Measurements from ENCODE around the gene NFATC3.
"Not testable (repeated sequence)": the region's sequence is repeated elsewhere in the genome, so short reads cannot be mapped to it uniquely, and the experiment has no call there.

Gene NFATC3

DNA sequence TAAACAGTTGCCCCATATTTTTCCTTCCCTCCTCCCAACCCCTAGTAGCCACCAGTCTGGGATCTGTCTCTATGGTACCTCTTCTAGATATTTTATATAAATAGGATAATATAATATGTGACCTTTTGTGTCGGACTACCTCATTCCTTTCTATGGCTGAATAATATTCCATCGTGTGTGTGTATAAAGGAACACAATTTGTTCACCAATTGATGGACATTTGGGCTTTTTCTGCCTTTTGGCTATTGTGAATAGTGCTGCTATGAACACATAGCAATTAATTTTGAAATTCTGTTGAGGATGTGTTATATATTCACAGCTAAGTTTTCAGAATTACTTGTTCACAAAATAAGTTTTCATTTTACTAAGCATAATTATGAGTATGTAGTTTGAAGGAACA is 2.5 kb downstream of the NFATC3 start:
- FAIRE-seq (no peak), DNase-seq (ENCODE audit: extremely low spot score, insufficient read length, low read depth) (no peak)

DNA sequence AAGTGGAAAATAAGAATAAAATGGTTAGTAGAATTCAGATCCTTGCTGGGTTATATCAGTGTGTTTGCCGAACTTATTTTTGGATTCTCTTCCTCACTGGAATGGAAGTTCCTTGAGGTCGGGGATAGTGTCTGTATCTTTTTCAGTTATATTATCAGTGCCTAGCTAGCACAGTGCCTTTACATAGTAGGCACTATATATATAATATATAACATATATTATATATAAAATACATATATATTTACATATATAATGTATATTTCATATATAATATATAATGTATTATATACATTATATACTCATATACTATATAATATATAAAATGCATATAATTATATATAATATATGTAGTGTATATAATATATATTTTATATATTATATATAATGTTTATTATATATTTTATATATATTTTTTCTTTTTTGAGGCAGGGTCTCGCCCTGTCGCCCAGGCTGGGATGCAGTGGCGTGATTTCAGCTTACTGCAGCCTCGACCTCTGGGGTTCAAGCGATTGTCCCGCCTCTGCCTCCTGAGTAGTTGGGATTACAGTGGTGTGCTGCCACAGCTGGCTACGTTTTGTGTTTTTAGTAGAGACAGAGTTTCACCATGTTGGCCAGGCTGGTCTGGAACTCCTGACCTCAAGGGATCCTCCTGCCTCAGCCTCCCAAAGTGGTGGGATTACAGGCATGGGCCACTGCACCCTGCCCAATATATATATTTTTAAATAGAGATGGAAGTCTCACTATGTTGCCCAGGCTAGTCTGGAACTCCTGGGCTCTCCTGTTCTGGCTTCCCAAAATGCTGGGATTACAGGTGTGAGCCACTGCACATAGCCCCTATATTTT is 3.2 kb downstream of the NFATC3 start:
- FAIRE-seq (no peak), DNase-seq (ENCODE audit: extremely low spot score, insufficient read length, low read depth) (no peak)

DNA sequence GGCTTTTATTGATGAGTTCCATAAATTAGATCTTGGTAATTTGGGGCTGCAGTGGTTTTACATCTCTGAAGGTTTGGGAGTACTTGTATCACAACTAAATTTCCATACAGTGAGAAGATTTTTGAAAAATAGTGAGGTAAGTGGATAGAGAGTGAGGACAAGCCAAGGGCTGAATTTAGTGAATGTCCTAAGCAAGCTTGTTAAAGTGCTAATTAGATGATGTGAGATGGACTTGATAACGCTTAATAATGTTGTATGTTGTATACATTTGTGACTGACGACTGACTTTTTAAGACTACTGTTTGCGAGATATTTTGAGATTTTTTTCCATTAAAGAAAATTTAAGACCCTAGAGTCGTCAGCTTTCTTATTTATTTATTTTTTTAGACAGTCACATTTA is 3.9 kb downstream of the NFATC3 start:
- DNase-seq (ENCODE audit: extremely low spot score, insufficient read length, low read depth) (no peak), FAIRE-seq (no peak)

DNA sequence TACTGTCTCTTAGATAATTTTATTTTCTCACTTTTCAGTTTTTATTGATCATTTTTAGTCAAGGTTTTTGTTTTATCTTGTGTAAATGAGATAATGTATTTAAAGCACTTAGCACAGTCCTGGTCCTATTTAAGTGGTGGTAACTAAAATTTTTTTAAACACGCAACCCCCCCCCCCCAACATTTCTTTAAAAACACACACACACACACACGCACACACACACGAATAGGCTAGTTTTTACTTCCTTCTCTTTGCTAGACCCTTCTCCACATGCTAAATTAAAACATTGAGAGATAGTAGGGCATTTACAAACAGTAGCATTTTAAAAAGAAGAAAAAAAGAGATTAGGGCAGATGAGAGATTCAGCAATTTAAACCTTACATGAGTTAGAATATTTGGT is 5.0 kb downstream of the NFATC3 start:
- no peak for FAIRE-seq
- DNase-seq (ENCODE audit: extremely low spot score, insufficient read length, low read depth): no peak

DNA sequence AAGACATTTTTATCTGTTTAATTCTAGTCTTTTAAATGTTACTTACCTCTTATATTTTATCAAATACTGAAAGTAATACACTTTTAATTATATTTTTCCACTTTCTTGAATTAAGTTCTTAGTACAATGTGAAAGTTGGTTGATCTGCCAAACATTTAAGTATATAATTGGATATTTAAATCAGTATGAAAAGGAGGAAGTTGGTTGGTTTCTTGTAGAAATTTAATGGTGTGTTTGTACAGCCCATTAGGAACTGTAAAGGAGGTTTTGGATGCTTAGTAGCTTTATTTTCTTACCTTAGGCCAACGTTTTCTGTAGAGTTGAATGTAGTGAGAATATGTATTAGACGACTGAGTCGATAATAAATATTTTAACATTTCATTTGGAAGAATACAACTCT is 5.4 kb downstream of the NFATC3 start:
- FAIRE-seq: no peak
- no peak for DNase-seq (ENCODE audit: extremely low spot score, insufficient read length, low read depth)

DNA sequence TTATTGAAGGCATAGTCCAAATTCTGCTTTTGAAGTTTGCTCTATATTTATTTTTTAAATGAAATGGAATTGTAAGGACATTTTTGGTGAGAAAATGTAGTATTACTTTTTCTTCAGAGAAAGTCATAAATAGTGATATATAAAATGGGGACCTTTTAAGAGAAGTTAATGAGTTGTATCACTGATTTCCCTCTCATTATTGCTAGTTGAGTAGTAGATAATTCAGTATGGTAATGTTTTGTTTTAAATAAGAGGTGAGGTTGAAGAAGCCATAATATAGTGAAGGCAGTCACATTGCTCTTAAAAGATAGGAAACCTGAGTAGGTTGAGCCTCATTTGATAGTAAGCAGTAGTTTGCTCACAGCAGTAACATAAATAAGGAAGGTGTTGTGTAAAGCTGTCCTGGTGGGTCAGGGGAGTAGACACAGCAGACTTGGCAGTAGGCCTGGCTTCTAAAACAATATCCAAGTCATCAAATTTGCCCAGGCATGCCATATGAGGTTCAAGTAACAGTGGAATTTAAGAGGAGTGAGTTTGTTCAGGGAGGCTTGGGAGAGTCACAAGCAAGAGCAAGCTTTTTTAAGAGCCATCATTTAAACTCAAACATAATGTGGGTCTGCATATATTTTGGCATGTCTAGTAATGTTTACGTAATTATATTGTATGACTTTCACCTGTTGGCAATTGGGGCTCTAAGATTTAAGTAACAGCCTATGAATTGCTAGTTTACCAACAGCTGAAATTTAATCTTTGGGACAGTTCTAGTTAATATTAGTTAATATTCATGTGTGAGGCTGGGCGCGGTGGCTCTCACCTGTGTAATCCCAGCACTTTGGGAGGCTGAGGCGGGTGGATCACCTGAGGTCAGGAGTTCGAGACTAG is 6.5 kb downstream of the NFATC3 start:
- FAIRE-seq: no peak
- DNase-seq (ENCODE audit: extremely low spot score, insufficient read length, low read depth): no peak

DNA sequence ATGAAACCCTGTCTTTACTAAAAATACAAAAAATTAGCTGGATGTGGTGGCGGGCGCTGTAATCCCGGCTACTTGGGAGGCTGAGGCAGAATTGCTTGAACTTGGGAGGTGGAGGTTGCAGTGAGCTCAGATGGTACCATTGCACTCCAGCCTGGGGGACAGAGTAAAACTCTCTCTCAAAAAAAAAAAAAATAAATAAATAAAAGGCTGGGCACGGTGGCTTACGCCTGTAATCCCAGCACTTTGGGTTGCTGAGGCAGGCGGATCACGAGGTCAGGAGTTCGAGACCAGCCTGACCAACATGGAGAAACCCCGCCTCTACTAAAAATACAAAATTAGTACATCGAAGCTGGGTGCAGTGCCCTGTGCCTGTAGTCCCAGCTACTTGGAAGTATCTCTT is 7.1 kb downstream of the NFATC3 start:
- FAIRE-seq; DNase-seq (ENCODE audit: extremely low spot score, insufficient read length, low read depth): not testable (repeated sequence)

DNA sequence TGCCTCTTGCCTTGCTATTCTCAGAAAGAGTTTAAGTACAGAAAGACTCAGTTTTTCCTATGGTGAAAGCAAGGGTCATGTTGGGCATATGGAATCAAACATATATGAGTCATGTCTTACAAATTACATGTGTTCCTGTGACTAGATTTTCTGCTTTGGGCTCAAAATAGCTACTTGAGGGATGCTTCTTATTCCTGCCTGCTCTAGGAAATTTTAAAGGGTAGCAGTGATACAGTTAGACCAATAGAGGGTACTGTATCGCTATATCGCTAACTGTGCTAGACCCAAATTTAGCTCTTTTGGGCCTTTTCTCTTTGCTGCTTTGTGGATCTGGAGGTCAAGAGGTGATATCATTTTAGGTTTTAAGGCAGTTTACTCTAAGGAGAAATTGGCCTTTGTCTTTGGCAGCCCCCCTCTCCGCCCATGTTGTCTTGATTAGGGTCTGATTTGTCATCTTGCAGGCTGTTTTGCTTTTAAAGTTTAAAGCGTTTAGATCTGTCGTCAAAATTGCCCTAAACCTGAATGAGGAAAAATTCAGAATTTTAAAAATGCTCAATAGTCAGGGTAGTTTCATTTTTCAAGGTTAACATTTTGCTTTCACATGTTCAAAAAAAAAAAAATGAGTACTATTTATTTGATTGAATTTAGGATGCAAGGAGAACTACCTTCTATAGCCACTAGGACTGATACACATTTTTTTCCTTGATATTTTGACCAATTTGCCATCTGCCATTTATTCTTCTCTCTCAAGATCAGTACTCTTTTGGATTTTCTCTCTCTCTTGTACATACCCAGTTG is 8.8 kb downstream of the NFATC3 start:
- FAIRE-seq (peak; percentile 48), DNase-seq (ENCODE audit: extremely low spot score, insufficient read length, low read depth) (no peak)

DNA sequence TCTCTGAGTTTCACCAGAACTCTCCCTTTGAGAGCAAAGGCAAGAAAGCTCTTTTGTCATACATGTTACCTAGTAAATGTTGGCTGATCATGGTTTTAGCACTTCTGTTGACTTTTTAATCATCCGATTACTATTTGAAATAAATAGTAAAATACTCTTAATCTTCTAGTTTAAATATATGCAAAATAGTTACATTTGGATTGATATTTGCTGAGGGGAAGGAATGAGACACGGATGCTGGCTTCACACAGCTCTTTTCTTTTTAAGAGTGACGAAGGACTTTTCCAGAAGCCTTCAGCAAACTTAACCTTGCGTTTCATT is 9.4 kb downstream of the NFATC3 start:
- FAIRE-seq (no peak), DNase-seq (ENCODE audit: extremely low spot score, insufficient read length, low read depth) (no peak)

DNA sequence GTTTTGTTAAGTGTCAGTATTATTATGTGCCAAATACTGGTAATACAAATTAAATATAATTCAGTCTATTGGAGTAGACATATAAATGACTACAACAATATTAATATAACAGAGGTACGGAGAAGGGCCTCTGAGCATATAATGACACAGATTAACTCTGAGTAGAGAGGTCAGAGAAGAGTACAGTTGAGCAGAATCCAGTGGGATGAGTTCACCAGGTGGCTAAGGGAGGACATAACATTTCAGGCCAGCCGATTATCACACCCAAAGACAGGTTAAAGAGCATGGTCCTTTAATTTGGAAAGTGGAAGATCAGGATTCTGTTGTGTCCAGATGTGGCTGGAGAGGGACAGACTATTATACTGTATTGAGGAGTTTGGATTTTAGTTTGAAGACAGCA is 11.3 kb downstream of the NFATC3 start:
- FAIRE-seq: no peak
- DNase-seq (ENCODE audit: extremely low spot score, insufficient read length, low read depth): no peak

DNA sequence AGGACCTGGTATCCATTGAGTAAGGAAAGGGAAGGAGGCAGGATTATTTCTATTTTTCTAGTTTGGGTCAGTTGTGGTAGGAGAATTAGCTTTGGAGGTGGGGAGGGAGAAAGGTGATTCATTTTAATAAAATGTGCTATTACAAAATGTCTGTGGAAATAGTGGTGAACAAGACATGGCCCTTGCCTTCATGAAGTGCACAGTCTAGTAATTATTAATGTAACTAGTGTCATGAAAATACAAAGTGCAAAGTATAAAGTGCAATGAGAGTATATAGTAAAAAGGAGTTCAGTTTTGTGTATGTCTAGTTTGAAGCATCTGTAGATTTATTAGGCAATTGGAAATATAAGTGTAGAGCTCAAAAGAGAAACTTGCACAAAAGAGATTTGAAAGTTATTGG is 11.9 kb downstream of the NFATC3 start:
- DNase-seq (ENCODE audit: extremely low spot score, insufficient read length, low read depth) (no peak), FAIRE-seq (no peak)

DNA sequence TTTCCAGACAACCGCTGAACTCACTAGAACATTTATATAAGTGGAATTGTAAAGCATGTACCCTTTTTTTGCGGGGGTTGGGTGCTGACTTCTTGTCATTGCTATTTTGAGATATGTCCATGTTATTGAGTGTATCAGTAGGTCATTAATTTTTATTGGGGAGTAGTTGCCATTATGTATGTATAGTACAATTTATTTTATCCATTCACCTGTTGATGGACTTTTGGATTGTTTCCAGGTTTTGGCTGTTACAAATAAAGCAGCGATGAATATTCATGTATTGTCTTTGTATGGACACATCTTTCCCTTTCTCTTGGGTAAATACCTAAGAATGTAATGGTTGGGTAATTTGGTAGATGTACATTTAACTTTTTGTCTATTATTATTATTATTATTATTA is 12.7 kb downstream of the NFATC3 start:
- DNase-seq (ENCODE audit: extremely low spot score, insufficient read length, low read depth) (no peak), FAIRE-seq (no peak)

DNA sequence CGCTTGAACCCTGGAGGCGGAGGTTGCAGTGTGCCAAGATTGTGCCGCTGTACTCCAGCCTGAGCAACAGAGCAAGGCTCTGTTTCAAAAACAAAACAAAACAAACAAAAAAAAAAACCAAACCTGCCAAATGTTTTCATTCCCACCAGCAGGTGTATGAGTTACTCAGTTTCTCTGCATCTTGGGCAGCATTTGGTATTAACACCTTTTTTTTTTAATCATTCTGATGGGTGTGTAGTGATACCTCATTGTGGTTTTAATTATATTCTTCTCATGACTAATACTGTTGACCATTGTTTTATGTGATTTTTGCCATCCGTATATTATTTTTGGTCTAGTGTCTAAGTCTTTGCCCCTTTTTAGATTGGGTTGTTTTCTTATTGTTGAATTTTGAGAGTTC is 15.3 kb downstream of the NFATC3 start:
- no peak for FAIRE-seq
- DNase-seq (ENCODE audit: extremely low spot score, insufficient read length, low read depth): no peak

DNA sequence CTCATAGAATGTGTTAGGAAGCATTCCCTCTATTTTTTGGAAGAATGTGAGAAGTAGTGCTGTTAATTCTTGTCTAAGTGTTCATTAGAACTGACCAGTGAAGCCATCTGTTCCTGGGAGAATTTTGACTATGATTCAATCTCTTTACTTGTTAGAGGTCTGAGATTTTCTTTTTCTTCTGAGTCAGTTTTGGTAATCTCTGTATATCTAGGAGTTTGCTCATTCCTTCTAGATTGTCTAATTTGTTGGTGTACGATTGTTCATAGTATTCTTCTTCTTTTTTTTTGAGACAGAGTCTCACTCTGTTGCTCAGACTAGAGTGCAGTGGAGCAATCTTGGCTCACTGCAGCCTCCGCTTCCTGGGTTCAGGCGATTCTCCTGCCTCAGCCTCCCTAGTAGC is 20.4 kb downstream of the NFATC3 start:
- FAIRE-seq: no peak
- no peak for DNase-seq (ENCODE audit: extremely low spot score, insufficient read length, low read depth)

DNA sequence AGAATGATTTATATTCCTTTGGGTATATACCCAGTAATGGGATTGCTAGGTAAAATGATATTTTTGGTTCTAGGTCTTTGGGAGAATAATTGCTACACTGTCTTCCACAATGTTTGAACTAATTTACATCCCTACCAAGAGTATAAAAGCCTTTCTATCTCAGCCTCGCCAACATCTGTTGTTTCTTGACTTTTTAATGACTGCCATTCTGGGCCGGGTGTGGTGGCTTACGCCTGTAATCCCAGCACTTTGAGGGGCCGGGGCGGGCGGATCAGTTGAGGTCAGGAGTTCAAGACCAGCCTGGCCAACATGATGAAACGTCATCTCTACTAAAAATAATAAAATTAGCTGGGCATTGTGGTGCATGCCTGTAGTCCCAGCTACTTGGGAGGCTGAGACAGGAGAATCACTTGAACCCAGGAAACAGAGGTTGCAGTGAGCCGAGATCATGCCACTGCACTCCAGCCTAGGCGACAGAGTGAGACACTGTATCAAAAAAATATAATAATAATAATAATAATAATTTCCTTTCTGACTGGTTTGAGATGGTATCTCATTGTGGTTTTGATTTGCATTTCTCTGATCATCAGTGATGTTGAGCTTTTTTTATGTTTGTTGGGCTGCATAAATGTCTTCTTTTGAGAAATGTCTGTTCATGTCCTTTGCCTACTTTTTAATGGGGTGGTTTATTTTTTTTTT is 22.2 kb downstream of the NFATC3 start:
- FAIRE-seq; DNase-seq (ENCODE audit: extremely low spot score, insufficient read length, low read depth): not testable (repeated sequence)

DNA sequence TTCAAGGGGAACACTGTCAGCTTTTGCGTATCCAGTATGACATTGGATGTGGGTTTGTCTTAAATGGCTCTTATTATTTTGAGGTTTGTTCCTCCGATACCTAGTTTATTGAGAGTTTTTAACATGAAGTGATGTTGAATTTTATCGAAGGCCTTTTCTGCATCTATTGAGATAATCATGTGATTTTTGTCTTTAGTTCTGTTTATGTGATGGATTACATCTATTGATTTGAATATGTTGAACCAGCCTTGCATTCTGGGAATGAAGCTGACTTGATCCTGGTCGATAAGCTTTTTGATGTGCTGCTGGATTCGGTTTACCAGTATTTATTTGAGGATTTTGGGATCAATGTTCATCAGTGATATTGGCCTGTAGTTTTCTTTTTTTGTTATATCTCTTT is 24.0 kb downstream of the NFATC3 start:
- not testable (repeated sequence) for DNase-seq (ENCODE audit: extremely low spot score, insufficient read length, low read depth)

DNA sequence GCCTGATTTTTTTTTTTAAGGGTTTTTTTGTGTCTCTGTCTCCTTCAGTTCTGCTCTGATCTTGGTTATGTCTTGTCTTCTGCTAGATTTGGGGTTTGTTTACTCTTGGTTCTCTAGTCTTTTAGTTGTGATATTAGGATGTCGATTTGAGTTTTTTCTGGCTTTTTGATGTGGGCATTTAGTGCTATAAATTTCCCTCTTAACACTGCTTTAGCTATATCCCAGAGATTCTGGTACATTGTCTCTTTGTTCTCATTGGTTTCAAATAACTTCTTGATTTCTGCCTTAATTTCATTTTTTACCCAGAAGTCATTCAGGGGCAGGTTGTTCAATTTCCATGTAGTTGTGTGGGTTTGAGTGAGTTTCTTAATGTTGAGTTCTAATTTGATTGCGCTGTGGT is 25.4 kb downstream of the NFATC3 start:
- not testable (repeated sequence) for DNase-seq (ENCODE audit: extremely low spot score, insufficient read length, low read depth); FAIRE-seq

More for the DNA sequence above, 24.0 kb downstream of the NFATC3 start:
- FAIRE-seq: not testable (repeated sequence)

DNA sequence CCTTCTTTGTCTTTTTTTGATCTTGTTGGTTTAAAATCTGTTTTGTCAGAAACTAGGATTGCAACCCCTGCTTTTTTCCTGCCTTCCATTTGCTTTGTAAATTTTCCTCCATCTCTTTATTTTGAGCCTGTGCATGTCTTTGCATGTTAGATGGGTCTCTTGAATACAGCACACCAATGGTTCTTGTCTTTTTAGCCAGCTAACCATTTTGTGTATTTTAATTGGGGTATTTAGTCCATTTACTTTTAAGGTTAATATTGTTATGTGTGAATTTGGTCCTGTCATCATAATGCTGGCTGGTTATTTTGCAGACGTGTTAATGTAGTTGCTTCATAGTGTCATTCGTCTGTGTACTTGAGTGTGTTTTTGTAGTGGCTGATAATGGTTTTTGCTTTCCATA is 26.2 kb downstream of the NFATC3 start:
- DNase-seq (ENCODE audit: extremely low spot score, insufficient read length, low read depth) (no peak), FAIRE-seq (no peak)

DNA sequence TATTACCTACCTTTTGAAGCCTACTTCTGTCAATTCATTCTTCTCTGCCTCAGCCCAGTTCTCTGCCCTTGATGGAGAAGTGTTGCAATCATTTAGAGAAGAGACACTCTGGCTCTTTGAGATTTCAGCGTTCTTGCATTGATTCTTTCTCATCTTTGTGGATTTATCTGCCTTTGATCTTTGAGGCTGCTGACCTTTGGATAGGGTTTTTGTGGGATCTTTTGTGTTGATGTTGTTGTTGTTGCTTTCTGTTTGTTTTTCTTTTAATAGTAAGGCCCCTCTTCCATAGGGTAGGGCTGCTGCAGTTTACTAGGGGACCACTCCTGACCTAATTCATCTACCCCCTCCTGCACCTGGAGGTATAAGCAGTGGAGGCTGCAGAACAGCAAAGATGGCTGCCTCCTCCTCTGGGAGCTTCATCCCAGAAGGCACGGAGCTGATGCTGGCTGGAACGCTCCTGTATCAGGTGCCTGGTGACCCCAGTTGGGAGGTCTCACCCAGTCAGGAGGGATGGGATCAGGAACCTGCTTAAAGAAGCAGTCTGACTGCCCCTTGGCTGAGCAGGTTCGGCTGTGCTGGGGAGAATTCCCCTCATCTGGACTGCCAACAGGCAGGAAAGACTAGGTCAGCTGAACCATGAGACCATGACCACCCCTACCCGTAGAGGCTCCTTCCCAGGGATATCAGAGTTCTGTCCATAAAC is 28.0 kb downstream of the NFATC3 start:
- FAIRE-seq (no peak), DNase-seq (ENCODE audit: extremely low spot score, insufficient read length, low read depth) (no peak)

All from GM18507 (cell line).